GDM1 (cell line): ENCODE results near the gene CDYL2.

Source experiments
- DNase-seq: peaks from one replicate; lab custom pipeline; 2025; lab: John Stamatoyannopoulos, UW

The CDYL2 gene

GRCh38 chr16:80592273-80592672, 212.1 kb downstream of the CDYL2 start:
- DNase-seq: no peak

GRCh38 chr16:80591071-80591915, 213.1 kb downstream of the CDYL2 start:
- no peak for DNase-seq

- DNase-seq: no peak
Measured at GRCh38 chr16:80587071-80587470, 217.3 kb downstream of the CDYL2 start.

- no peak for DNase-seq
Measured at GRCh38 chr16:80586476-80586875, 217.9 kb downstream of the CDYL2 start.

- DNase-seq: no peak
Measured at GRCh38 chr16:80585764-80586163, 218.6 kb downstream of the CDYL2 start.

GRCh38 chr16:80583466-80583865, 220.9 kb downstream of the CDYL2 start:
- DNase-seq: no peak

GRCh38 chr16:80580109-80580832, 224.1 kb downstream of the CDYL2 start:
- no peak for DNase-seq

- no peak for DNase-seq
Measured at GRCh38 chr16:80577485-80578280, 226.7 kb downstream of the CDYL2 start.

GRCh38 chr16:80576343-80576912, 228.0 kb downstream of the CDYL2 start:
- no peak for DNase-seq

- DNase-seq: no peak
Measured at GRCh38 chr16:80573700-80574120, 230.7 kb downstream of the CDYL2 start.

GRCh38 chr16:80570106-80570478, 234.3 kb downstream of the CDYL2 start:
- no peak for DNase-seq

GRCh38 chr16:80569440-80570105, 234.8 kb downstream of the CDYL2 start:
- no peak for DNase-seq

- DNase-seq: no peak
Measured at GRCh38 chr16:80564394-80564793, 240.0 kb downstream of the CDYL2 start.

- no peak for DNase-seq
Measured at GRCh38 chr16:80563066-80563465, 241.3 kb downstream of the CDYL2 start.

GRCh38 chr16:80559369-80559768, 245.0 kb downstream of the CDYL2 start:
- no peak for DNase-seq

- no peak for DNase-seq
Measured at GRCh38 chr16:80557037-80557436, 247.4 kb downstream of the CDYL2 start.

GRCh38 chr16:80556481-80556880, 247.9 kb downstream of the CDYL2 start:
- DNase-seq: no peak

GRCh38 chr16:80554033-80554432, 250.4 kb downstream of the CDYL2 start:
- no peak for DNase-seq

- no peak for DNase-seq
Measured at GRCh38 chr16:80552277-80552676, 252.1 kb downstream of the CDYL2 start.
